Measurements from ENCODE around the gene DNAJC2.
"Not testable (repeated sequence)": the region's sequence is repeated elsewhere in the genome, so short reads cannot be mapped to it uniquely, and the experiment has no call there.

DNAJC2 gene

GRCh38 chr7:103266229-103266628 is 78.3 kb downstream of the DNAJC2 start:
- DNase-seq: not testable (repeated sequence)

GRCh38 chr7:103264054-103264453 is 80.5 kb downstream of the DNAJC2 start:
- not testable (repeated sequence) for DNase-seq
